GM12878 (cell line): ENCODE data around the gene CACNA2D3. TPM values are rescaled to one million over a fixed set of nuclear protein-coding genes. Genes with fewer than 3 reads are reported as not detected.
"Not testable (repeated sequence)": the region's sequence is repeated elsewhere in the genome, so short reads cannot be mapped to it uniquely, and the experiment has no call there.

Experiments used
- ATAC-seq: fragments of 200-7000 bp; cut with Tn5 transposase; 3 replicates; pipeline ENCODE4 v1.9.1; 2020; ENCODE audit warnings: mild to moderate bottlenecking, moderate library complexity
- BruUV-seq: library from RNA; stranded (reverse); fragments of 400-500 nt; replicated peaks from 2 replicates; lab custom pipeline; 2021; lab: Mats Ljungman, UMichigan
- CTCF ChIA-PET: fragments of 300-600 bp; sonication (Branson Sonifier 250); formaldehyde crosslinking; extraction: SDS; loops from one replicate; lab custom pipeline; 2021; ENCODE audit warnings: inconsistent platforms; lab: Yijun Ruan, JAX
- POLR2A ChIA-PET: fragments of 350-600 bp; formaldehyde crosslinking; extraction: SDS; loops from one replicate; lab custom pipeline; 2021; ENCODE audit warnings: inconsistent platforms; lab: Charles Lee
- RAD21 ChIA-PET: fragments of 300-600 bp; sonication (Branson Sonifier 250); formaldehyde crosslinking; loops from one replicate; lab custom pipeline; 2023; ENCODE audit warnings: antibody characterized with exemption; ENCODE audit not compliant: unreplicated experiment; lab: Charles Lee
- SMC1A ChIA-PET: fragments of 300-600 bp; sonication (Branson Sonifier 250); formaldehyde crosslinking; loops from one replicate; lab custom pipeline; 2023; ENCODE audit not compliant: unreplicated experiment, uncharacterized antibody; lab: Charles Lee
- DNase-seq: peaks from one replicate; pipeline ENCODE4 v3.0.0-alpha.2; 2011; ENCODE audit warnings: low read depth, low spot score
- FAIRE-seq: peaks from 3 replicates; lab custom pipeline; 2011; peaks lifted over from hg19 to GRCh38; lab: Jason Lieb, UNC
- H2AFZ ChIP-seq: 2 replicates; pipeline ENCODE4 v1.6.0; 2011; ENCODE audit warnings: low read depth, low read length, control low read depth; ENCODE audit not compliant: control insufficient read depth
- H3K27ac ChIP-seq: 2 replicates; pipeline ENCODE4 v1.5.1; 2011; ENCODE audit warnings: control low read depth; ENCODE audit not compliant: control insufficient read depth, insufficient read depth
- H3K27me3 ChIP-seq, 2 experiments: replicated peaks in 1 of 2; 2 replicates each; pipeline versions ENCODE4 v1.6.0 to v1.6.1; 2011; ENCODE audit warnings: low read length in 1 of 2; ENCODE audit not compliant: control insufficient read depth in 2 of 2, insufficient read depth in 2 of 2
- H3K36me3 ChIP-seq, 2 experiments: 2 replicates each; pipeline ENCODE4 v1.5.1; 2011; ENCODE audit warnings: low read length in 1 of 2; ENCODE audit not compliant: control insufficient read depth in 2 of 2, insufficient read depth in 2 of 2
- H3K4me1 ChIP-seq: 2 replicates; pipeline ENCODE4 v1.6.1; 2011; ENCODE audit warnings: mild to moderate bottlenecking, low read length, moderate library complexity, mixed read lengths; ENCODE audit not compliant: control insufficient read depth, insufficient read depth
- H3K4me2 ChIP-seq: 2 replicates; pipeline ENCODE4 v1.6.0; 2011; ENCODE audit warnings: control low read depth; ENCODE audit not compliant: control insufficient read depth, insufficient read depth
- H3K4me3 ChIP-seq: fragments of 200-600 bp; sonication (generic); 2 replicates; pipeline ENCODE4 v1.5.1; 2016
- H3K79me2 ChIP-seq: 2 replicates; pipeline ENCODE4 v1.6.0; 2011; ENCODE audit warnings: low read length; ENCODE audit not compliant: control insufficient read depth, insufficient read depth
- H3K9ac ChIP-seq: 2 replicates; pipeline ENCODE4 v1.8.0; 2011; ENCODE audit warnings: low read length, control low read depth, mixed read lengths; ENCODE audit not compliant: control insufficient read depth, insufficient read depth
- H3K9me3 ChIP-seq: replicated peaks from 3 replicates; pipeline ENCODE4 v1.5.1; 2011; ENCODE audit warnings: mild to moderate bottlenecking, low read length; ENCODE audit not compliant: control insufficient read depth, insufficient read depth
- H4K20me1 ChIP-seq: 2 replicates; pipeline ENCODE4 v1.6.0; 2011; ENCODE audit not compliant: control insufficient read depth, insufficient read depth
- HCFC1 ChIP-seq: fragments of 150-350 bp; IDR thresholded peaks from 2 replicates; pipeline ENCODE4 v1.6.1; 2014; ENCODE audit warnings: low read length
- JUNB ChIP-seq: IDR thresholded peaks from 2 replicates; pipeline ENCODE4 v1.6.1; 2016; ENCODE audit warnings: antibody characterized with exemption, mild to moderate bottlenecking
- MXI1 ChIP-seq: fragments of 150-350 bp; IDR thresholded peaks from 2 replicates; pipeline ENCODE4 v1.6.1; 2011; ENCODE audit warnings: low read depth, mild to moderate bottlenecking, inconsistent platforms, low read length, improper control_type of control experiment
- NFXL1 ChIP-seq: fragments of 450-650 bp; IDR thresholded peaks from 2 replicates; pipeline ENCODE4 v1.6.1; 2017; ENCODE audit warnings: antibody characterized with exemption, mild to moderate bottlenecking, borderline replicate concordance
- RAD51 ChIP-seq: fragments of 450-650 bp; IDR thresholded peaks from 2 replicates; pipeline ENCODE4 v1.6.1; 2016; ENCODE audit warnings: moderate library complexity, mild to moderate bottlenecking, inconsistent platforms
- RBBP5 ChIP-seq: fragments of 200-600 bp; sonication (generic); conservative IDR thresholded peaks from 2 replicates; pipeline ENCODE4 v1.6.1; 2016
- RELA ChIP-seq: fragments of 450-650 bp; IDR thresholded peaks from 2 replicates; pipeline ENCODE4 v1.8.0; 2014; ENCODE audit warnings: borderline replicate concordance; ENCODE audit not compliant: partially characterized antibody
- RFX5 ChIP-seq: IDR thresholded peaks from 2 replicates; pipeline ENCODE4 v1.6.1; 2011; ENCODE audit warnings: low read depth, low read length, improper control_type of control experiment
- SREBF2 ChIP-seq: IDR thresholded peaks from 2 replicates; pipeline ENCODE4 v1.6.1; 2012; ENCODE audit warnings: mild to moderate bottlenecking, low read length
- SRF ChIP-seq, 2 experiments: IDR thresholded peaks; 2 replicates each; pipeline ENCODE4 v1.6.1; 2011; ENCODE audit warnings: low read depth in 2 of 2, low read length in 2 of 2, mild to moderate bottlenecking in 1 of 2, moderate library complexity in 1 of 2
- SUPT20H ChIP-seq: IDR thresholded peaks from 2 replicates; pipeline ENCODE4 v1.6.1; 2011; ENCODE audit warnings: low read depth, mild to moderate bottlenecking, low read length, moderate library complexity, borderline replicate concordance; ENCODE audit not compliant: control insufficient read depth
- WGBS: methylation state at CpG from one replicate; pipeline ENCODE4 v1.1.6; 2016; ENCODE audit warnings: low lambda C conversion rate; ENCODE audit not compliant: insufficient replicate concordance, insufficient coverage; ENCODE audit errors: missing lambda C conversion rate; 5-methylcytosine and 5-hydroxymethylcytosine counted together
- in situ Hi-C: fragments of 300-500 bp; cut with MboI; formaldehyde crosslinking; loops from 9 replicates; pipeline ENCODE4 v1.14.3; 2018; ENCODE audit warnings: mixed read lengths
- intact Hi-C: fragments of 100-400 bp; cut with micrococcal nuclease; formaldehyde crosslinking; loops from one replicate; pipeline ENCODE4 v1.14.2; 2022; ENCODE audit not compliant: unreplicated experiment
- polyA plus RNA-seq, 11 experiments: library from polyadenylated mRNA; depleted of rRNA in 4 of 11; unstranded in 6 of 11; stranded (reverse) in 5 of 11; fragments of >200 nt; fragmentation: Nextera tagmentation in 4 of 11; fragmentation: Illumina TruSeq in 1 of 11; extraction: Ambion mirVana in 4 of 11; extraction: Trizol in 1 of 11; gene quantifications; 1 replicate in 1 of 11; 2 replicates in 10 of 11; pipeline versions ENCODE4 v1.2.1 to v1.2.3, GENCODE V29; 2011 to 2016; ENCODE audit warnings: inconsistent platforms in 2 of 11, missing spikeins in 2 of 11, low read depth in 1 of 11
- total RNA-seq, 4 experiments: library from RNA; depleted of rRNA in 3 of 4; stranded (reverse); fragments of >200 nt in 3 of 4; fragmentation: Illumina TruSeq in 1 of 4; extraction: Trizol in 1 of 4; gene quantifications; 2 replicates each; pipeline versions ENCODE4 v1.2.1 to v1.2.3, GENCODE V29; 2013 to 2021
- TF ChIP-seq, protein P1 (sequence below): IDR thresholded peaks from 2 replicates; pipeline ENCODE4 v1.6.1; 2011; ENCODE audit warnings: borderline replicate concordance, low read depth, mild to moderate bottlenecking, moderate library complexity, mixed read lengths, low read length; ENCODE audit not compliant: insufficient read depth; ENCODE audit errors: extremely low read length
- TF ChIP-seq, protein P2 (sequence below): fragments of 450-650 bp; formaldehyde crosslinking; IDR thresholded peaks from 2 replicates; pipeline ENCODE4 v1.4.0; 2020; ENCODE audit warnings: mild to moderate bottlenecking, moderate library complexity

The CACNA2D3 gene
- total and polyA plus RNA-seq, 10 of the 15 experiments (the other 5 are each of a cell fraction or from before 2014, with no cell fraction given) = not detected

DNA sequence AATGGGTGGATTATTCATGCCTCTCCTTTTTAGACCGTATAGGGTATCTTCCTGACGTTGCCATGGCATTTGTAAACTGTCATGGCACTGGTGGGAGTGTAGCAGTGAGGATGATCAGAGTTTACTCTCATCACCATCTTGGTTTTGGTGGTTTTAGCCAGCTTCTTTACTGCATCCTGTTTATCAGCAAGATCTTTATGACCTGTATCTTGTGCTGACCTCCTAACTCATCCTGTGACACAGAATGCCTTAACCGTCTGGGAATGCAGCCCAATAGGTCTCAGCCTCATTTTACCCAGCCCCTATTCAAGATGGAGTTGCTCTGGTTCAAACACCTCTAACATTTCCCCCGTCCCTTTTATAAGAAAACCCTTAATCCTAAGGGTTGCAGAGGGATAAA is 855.6 kb downstream of the CACNA2D3 start:
- WGBS = 0% methylated on average over 4 of the region's 4 CpGs
- SMC1A ChIA-PET, intact Hi-C loops: not testable (repeated sequence)

DNA sequence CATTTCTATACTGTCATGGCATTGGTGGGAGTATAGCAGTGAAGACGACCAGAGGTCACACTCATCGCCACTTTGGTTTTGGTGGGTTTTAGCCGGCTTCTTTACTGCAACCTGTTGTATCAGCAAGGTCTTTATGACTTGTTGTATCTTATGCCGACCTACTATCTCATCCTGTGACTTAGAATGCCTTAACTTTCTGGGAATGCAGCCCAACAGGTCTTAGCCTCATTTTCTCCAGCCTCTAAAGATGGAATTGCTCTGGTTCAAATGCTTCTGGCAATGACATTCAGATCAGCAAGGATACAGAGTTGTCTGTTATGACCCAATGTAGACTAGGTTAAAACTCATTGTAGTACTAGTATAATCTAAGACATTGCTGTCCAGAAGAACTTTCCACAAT is 860.5 kb downstream of the CACNA2D3 start:
- WGBS = 17% methylated on average over 4 of the region's 4 CpGs
- in situ Hi-C loops = no loop called here
- no TSS peak for BruUV-seq
- H3K4me2 ChIP-seq = no peak overlapping the region
- DNase-seq (no peak), FAIRE-seq (no peak), ATAC-seq (no peak)
- CTCF ChIA-PET = no interaction called here
- H3K9ac ChIP-seq = no peak overlapping the region
- H3K9me3 ChIP-seq = no peaks in the 10 kb centered on the region
- SMC1A ChIA-PET = no interaction called here
- RAD21 ChIA-PET = interaction anchor here (1.0 kb wide), 1 partner anchor 1160 kb away, joined by 3 read pairs; no protein-coding TSS in a partner anchor
- H3K27me3 ChIP-seq = no peaks in the 10 kb centered on the region; a peak in 1 of 4 replicates
- H3K27ac ChIP-seq = no peak overlapping the region
- POLR2A ChIA-PET = no interaction called here
- H3K79me2 ChIP-seq = no peaks in the 10 kb centered on the region
- no peaks in the 10 kb centered on the region for H3K4me1 ChIP-seq
- no peak overlapping the region for H2AFZ ChIP-seq
- no peak overlapping the region for H3K4me3 ChIP-seq
- H4K20me1 ChIP-seq = no peaks in the 10 kb centered on the region
- intact Hi-C loops = no loop called here
- H3K36me3 ChIP-seq = no peaks in the 10 kb centered on the region
- TF ChIP-seq SRF (IDR thresholded peaks at IDR 0.05; ENCODE audit: low read depth in 2 of 2, low read length in 2 of 2) (no peak), RBBP5 (no peak), JUNB (no peak), HCFC1 (no peak), SUPT20H (no peak), RAD51 (no peak), SREBF2 (no peak), RFX5 (no peak), NFXL1 (no peak), RELA (no peak), MXI1 (no peak)
- TF ChIP-seq, protein P1, sequence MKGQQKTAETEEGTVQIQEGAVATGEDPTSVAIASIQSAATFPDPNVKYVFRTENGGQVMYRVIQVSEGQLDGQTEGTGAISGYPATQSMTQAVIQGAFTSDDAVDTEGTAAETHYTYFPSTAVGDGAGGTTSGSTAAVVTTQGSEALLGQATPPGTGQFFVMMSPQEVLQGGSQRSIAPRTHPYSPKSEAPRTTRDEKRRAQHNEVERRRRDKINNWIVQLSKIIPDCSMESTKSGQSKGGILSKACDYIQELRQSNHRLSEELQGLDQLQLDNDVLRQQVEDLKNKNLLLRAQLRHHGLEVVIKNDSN = no peak
- TF ChIP-seq, protein P2, sequence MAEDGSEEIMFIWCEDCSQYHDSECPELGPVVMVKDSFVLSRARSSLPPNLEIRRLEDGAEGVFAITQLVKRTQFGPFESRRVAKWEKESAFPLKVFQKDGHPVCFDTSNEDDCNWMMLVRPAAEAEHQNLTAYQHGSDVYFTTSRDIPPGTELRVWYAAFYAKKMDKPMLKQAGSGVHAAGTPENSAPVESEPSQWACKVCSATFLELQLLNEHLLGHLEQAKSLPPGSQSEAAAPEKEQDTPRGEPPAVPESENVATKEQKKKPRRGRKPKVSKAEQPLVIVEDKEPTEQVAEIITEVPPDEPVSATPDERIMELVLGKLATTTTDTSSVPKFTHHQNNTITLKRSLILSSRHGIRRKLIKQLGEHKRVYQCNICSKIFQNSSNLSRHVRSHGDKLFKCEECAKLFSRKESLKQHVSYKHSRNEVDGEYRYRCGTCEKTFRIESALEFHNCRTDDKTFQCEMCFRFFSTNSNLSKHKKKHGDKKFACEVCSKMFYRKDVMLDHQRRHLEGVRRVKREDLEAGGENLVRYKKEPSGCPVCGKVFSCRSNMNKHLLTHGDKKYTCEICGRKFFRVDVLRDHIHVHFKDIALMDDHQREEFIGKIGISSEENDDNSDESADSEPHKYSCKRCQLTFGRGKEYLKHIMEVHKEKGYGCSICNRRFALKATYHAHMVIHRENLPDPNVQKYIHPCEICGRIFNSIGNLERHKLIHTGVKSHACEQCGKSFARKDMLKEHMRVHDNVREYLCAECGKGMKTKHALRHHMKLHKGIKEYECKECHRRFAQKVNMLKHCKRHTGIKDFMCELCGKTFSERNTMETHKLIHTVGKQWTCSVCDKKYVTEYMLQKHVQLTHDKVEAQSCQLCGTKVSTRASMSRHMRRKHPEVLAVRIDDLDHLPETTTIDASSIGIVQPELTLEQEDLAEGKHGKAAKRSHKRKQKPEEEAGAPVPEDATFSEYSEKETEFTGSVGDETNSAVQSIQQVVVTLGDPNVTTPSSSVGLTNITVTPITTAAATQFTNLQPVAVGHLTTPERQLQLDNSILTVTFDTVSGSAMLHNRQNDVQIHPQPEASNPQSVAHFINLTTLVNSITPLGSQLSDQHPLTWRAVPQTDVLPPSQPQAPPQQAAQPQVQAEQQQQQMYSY (CRISPR knock-in tag) = no peak

More for the DNA sequence above, 855.6 kb downstream of the CACNA2D3 start:
- H3K27ac ChIP-seq, RAD21 ChIA-PET, H2AFZ ChIP-seq, H3K36me3 ChIP-seq, FAIRE-seq, BruUV-seq, H3K4me3 ChIP-seq, H3K9me3 ChIP-seq, ATAC-seq, in situ Hi-C loops, POLR2A ChIA-PET, H4K20me1 ChIP-seq, DNase-seq, H3K9ac ChIP-seq, H3K4me1 ChIP-seq, H3K79me2 ChIP-seq, H3K4me2 ChIP-seq, H3K27me3 ChIP-seq: not testable (repeated sequence)
- CTCF ChIA-PET = interaction anchor here (0.7 kb wide), 1 partner anchor 89 kb away, joined by 3 read pairs; no protein-coding TSS in a partner anchor
